GM12878 (cell line): ENCODE data around the gene KIAA0319L. TPM values are rescaled to one million over a fixed set of nuclear protein-coding genes. Genes with fewer than 3 reads are reported as not detected.

Source experiments
- ATAC-seq: fragments of 200-7000 bp; cut with Tn5 transposase; 3 replicates; pipeline ENCODE4 v1.9.1; 2020; ENCODE audit warnings: mild to moderate bottlenecking, moderate library complexity
- BruUV-seq: library from RNA; stranded (reverse); fragments of 400-500 nt; replicated peaks from 2 replicates; lab custom pipeline; 2021; lab: Mats Ljungman, UMichigan
- CTCF ChIA-PET: fragments of 300-600 bp; sonication (Branson Sonifier 250); formaldehyde crosslinking; extraction: SDS; loops from one replicate; lab custom pipeline; 2021; ENCODE audit warnings: inconsistent platforms; lab: Yijun Ruan, JAX
- POLR2A ChIA-PET: fragments of 350-600 bp; formaldehyde crosslinking; extraction: SDS; loops from one replicate; lab custom pipeline; 2021; ENCODE audit warnings: inconsistent platforms; lab: Charles Lee
- RAD21 ChIA-PET: fragments of 300-600 bp; sonication (Branson Sonifier 250); formaldehyde crosslinking; loops from one replicate; lab custom pipeline; 2023; ENCODE audit warnings: antibody characterized with exemption; ENCODE audit not compliant: unreplicated experiment; lab: Charles Lee
- SMC1A ChIA-PET: fragments of 300-600 bp; sonication (Branson Sonifier 250); formaldehyde crosslinking; loops from one replicate; lab custom pipeline; 2023; ENCODE audit not compliant: unreplicated experiment, uncharacterized antibody; lab: Charles Lee
- DNase-seq: peaks from one replicate; pipeline ENCODE4 v3.0.0-alpha.2; 2011; ENCODE audit warnings: low read depth, low spot score
- FAIRE-seq: peaks from 3 replicates; lab custom pipeline; 2011; peaks lifted over from hg19 to GRCh38; lab: Jason Lieb, UNC
- H2AFZ ChIP-seq: 2 replicates; pipeline ENCODE4 v1.6.0; 2011; ENCODE audit warnings: low read depth, low read length, control low read depth; ENCODE audit not compliant: control insufficient read depth
- H3K27ac ChIP-seq: 2 replicates; pipeline ENCODE4 v1.5.1; 2011; ENCODE audit warnings: control low read depth; ENCODE audit not compliant: control insufficient read depth, insufficient read depth
- H3K27me3 ChIP-seq, 2 experiments: replicated peaks in 1 of 2; 2 replicates each; pipeline versions ENCODE4 v1.6.0 to v1.6.1; 2011; ENCODE audit warnings: low read length in 1 of 2; ENCODE audit not compliant: control insufficient read depth in 2 of 2, insufficient read depth in 2 of 2
- H3K36me3 ChIP-seq, 2 experiments: 2 replicates each; pipeline ENCODE4 v1.5.1; 2011; ENCODE audit warnings: low read length in 1 of 2; ENCODE audit not compliant: control insufficient read depth in 2 of 2, insufficient read depth in 2 of 2
- H3K4me1 ChIP-seq: 2 replicates; pipeline ENCODE4 v1.6.1; 2011; ENCODE audit warnings: mild to moderate bottlenecking, low read length, moderate library complexity, mixed read lengths; ENCODE audit not compliant: control insufficient read depth, insufficient read depth
- H3K4me2 ChIP-seq: 2 replicates; pipeline ENCODE4 v1.6.0; 2011; ENCODE audit warnings: control low read depth; ENCODE audit not compliant: control insufficient read depth, insufficient read depth
- H3K4me3 ChIP-seq: fragments of 200-600 bp; sonication (generic); 2 replicates; pipeline ENCODE4 v1.5.1; 2016
- H3K79me2 ChIP-seq: 2 replicates; pipeline ENCODE4 v1.6.0; 2011; ENCODE audit warnings: low read length; ENCODE audit not compliant: control insufficient read depth, insufficient read depth
- H3K9ac ChIP-seq: 2 replicates; pipeline ENCODE4 v1.8.0; 2011; ENCODE audit warnings: low read length, control low read depth, mixed read lengths; ENCODE audit not compliant: control insufficient read depth, insufficient read depth
- H3K9me3 ChIP-seq: replicated peaks from 3 replicates; pipeline ENCODE4 v1.5.1; 2011; ENCODE audit warnings: mild to moderate bottlenecking, low read length; ENCODE audit not compliant: control insufficient read depth, insufficient read depth
- H4K20me1 ChIP-seq: 2 replicates; pipeline ENCODE4 v1.6.0; 2011; ENCODE audit not compliant: control insufficient read depth, insufficient read depth
- CREM ChIP-seq: IDR thresholded peaks from 2 replicates; pipeline ENCODE4 v1.6.1; 2014; ENCODE audit warnings: antibody characterized with exemption, low read depth
- SMAD1 ChIP-seq: fragments of 450-650 bp; IDR thresholded peaks from 2 replicates; pipeline ENCODE4 v1.6.1; 2018; ENCODE audit warnings: mild to moderate bottlenecking, low read depth; ENCODE audit not compliant: partially characterized antibody
- TCF12 ChIP-seq: IDR thresholded peaks from 2 replicates; pipeline ENCODE4 v1.6.1; 2011; ENCODE audit warnings: low read depth, mild to moderate bottlenecking, low read length
- in situ Hi-C: fragments of 300-500 bp; cut with MboI; formaldehyde crosslinking; loops from 9 replicates; pipeline ENCODE4 v1.14.3; 2018; ENCODE audit warnings: mixed read lengths
- intact Hi-C: fragments of 100-400 bp; cut with micrococcal nuclease; formaldehyde crosslinking; loops from one replicate; pipeline ENCODE4 v1.14.2; 2022; ENCODE audit not compliant: unreplicated experiment
- polyA plus RNA-seq, 11 experiments: library from polyadenylated mRNA; depleted of rRNA in 4 of 11; unstranded in 6 of 11; stranded (reverse) in 5 of 11; fragments of >200 nt; fragmentation: Nextera tagmentation in 4 of 11; fragmentation: Illumina TruSeq in 1 of 11; extraction: Ambion mirVana in 4 of 11; extraction: Trizol in 1 of 11; gene quantifications; 1 replicate in 1 of 11; 2 replicates in 10 of 11; pipeline versions ENCODE4 v1.2.1 to v1.2.3, GENCODE V29; 2011 to 2016; ENCODE audit warnings: inconsistent platforms in 2 of 11, missing spikeins in 2 of 11, low read depth in 1 of 11
- total RNA-seq, 4 experiments: library from RNA; depleted of rRNA in 3 of 4; stranded (reverse); fragments of >200 nt in 3 of 4; fragmentation: Illumina TruSeq in 1 of 4; extraction: Trizol in 1 of 4; gene quantifications; 2 replicates each; pipeline versions ENCODE4 v1.2.1 to v1.2.3, GENCODE V29; 2013 to 2021
- TF ChIP-seq, protein P1 (sequence below): fragments of 450-650 bp; IDR thresholded peaks from 2 replicates; pipeline ENCODE4 v1.6.1; 2016; ENCODE audit warnings: mild to moderate bottlenecking

KIAA0319L gene
- total and polyA plus RNA-seq, 10 of the 15 experiments (the other 5 are each of a cell fraction or from before 2014, with no cell fraction given), result 2.6 to 57.8 (median 25.4) TPM

DNA sequence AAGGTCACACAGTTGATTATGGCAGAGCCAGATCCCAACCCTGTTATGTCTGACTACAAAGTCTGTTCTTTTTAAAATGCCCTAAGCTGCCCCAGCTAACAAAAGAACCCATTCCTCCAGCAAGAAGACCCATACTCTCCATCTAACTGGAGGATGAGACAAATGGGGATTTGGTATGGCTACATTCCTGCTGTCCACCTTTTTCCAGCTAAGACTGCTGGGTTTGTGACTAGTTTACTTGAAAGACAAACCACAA, 112.8 kb downstream of the KIAA0319L start:
- no peak for TF ChIP-seq TCF12
- no peak for TF ChIP-seq SMAD1
- TF ChIP-seq, protein P1, sequence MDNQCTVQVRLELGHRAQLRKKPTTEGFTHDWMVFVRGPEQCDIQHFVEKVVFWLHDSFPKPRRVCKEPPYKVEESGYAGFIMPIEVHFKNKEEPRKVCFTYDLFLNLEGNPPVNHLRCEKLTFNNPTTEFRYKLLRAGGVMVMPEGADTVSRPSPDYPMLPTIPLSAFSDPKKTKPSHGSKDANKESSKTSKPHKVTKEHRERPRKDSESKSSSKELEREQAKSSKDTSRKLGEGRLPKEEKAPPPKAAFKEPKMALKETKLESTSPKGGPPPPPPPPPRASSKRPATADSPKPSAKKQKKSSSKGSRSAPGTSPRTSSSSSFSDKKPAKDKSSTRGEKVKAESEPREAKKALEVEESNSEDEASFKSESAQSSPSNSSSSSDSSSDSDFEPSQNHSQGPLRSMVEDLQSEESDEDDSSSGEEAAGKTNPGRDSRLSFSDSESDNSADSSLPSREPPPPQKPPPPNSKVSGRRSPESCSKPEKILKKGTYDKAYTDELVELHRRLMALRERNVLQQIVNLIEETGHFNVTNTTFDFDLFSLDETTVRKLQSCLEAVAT, result no peak
- no peak for TF ChIP-seq CREM
- H3K9me3 ChIP-seq, result no peaks in the 10 kb centered on the region
- DNase-seq, result no peak
- H3K4me1 ChIP-seq, result no peaks in the 10 kb centered on the region
- in situ Hi-C loops (no loop called here), intact Hi-C loops (no loop called here)
- CTCF ChIA-PET, result interaction anchor here (0.6 to 1.8 kb wide), 9 partner anchors 8 to 743 kb away, joined by 3 to 10 read pairs (median 3); partner anchors contain the start of gene SMIM12
- no peak overlapping the region for H2AFZ ChIP-seq
- no peak for FAIRE-seq
- RAD21 ChIA-PET, result interaction anchor here (1.0 to 1.5 kb wide), 2 partner anchors 14 to 243 kb away, joined by 3 to 4 read pairs; no protein-coding TSS in a partner anchor
- H3K4me3 ChIP-seq, result no peak overlapping the region
- no peak overlapping the region for H3K9ac ChIP-seq
- ATAC-seq, result no peak
- no peak overlapping the region for H3K4me2 ChIP-seq
- POLR2A ChIA-PET, result interaction anchor here (1.2 kb wide), 1 partner anchor 11 kb away, joined by 3 read pairs; no protein-coding TSS in a partner anchor
- no peaks in the 10 kb centered on the region for H4K20me1 ChIP-seq
- SMC1A ChIA-PET, result interaction anchor here (0.7 kb wide), 1 partner anchor 242 kb away, joined by 3 read pairs; no protein-coding TSS in a partner anchor
- H3K36me3 ChIP-seq, result peaks cover 22 to 47% of the 10 kb centered on the region in 2 experiments
- H3K27ac ChIP-seq, result no peak overlapping the region
- BruUV-seq, result no TSS peak
- no peaks in the 10 kb centered on the region for H3K79me2 ChIP-seq
- H3K27me3 ChIP-seq, result no peaks in the 10 kb centered on the region
